B cell (primary cell): ENCODE results near the gene ZFYVE19.

Experiments used
- CTCF ChIP-seq: fragments of 200-600 bp; IDR thresholded peaks from one replicate; pipeline ENCODE4 v1.8.0; 2022; ENCODE audit warnings: antibody characterized with exemption, mild to moderate bottlenecking
- EZH2 ChIP-seq: IDR thresholded peaks from 2 replicates; pipeline ENCODE4 v1.6.1; 2012; ENCODE audit warnings: borderline replicate concordance, low read depth, mild to moderate bottlenecking, moderate library complexity, low read length; ENCODE audit not compliant: insufficient read depth, poor library complexity, severe bottlenecking

DNA sequence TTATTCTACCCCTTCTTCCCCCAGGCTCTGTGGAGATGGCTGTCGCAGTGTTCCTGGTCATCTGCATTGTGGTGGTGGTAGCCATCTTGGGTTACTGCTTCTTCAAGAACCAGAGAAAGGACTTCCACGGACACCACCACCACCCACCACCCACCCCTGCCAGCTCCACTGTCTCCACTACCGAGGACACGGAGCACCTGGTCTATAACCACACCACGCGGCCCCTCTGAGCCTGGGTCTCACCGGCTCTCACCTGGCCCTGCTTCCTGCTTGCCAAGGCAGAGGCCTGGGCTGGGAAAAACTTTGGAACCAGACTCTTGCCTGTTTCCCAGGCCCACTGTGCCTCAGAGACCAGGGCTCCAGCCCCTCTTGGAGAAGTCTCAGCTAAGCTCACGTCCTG lies 49.9 kb downstream of the ZFYVE19 start:
- TF ChIP-seq CTCF: no peak
- no peak for TF ChIP-seq EZH2
